Fibroblast of lung (primary cell): ENCODE measurements around the gene LIF.

Experiments
- CTCF ChIP-seq, 2 donors: IDR thresholded peaks in 1 of 2; conservative IDR thresholded peaks in 1 of 2; 1 replicate in 1 of 2; 2 replicates in 1 of 2; pipeline ENCODE4 v1.5.1; 2011 to 2012; ENCODE audit warnings: low read length in 2 of 2, control low read depth in 1 of 2, inconsistent platforms in 1 of 2, low read depth in 1 of 2, mild to moderate bottlenecking in 1 of 2
- EZH2 ChIP-seq: IDR thresholded peaks from 2 replicates; pipeline ENCODE4 v1.5.1; 2012; ENCODE audit warnings: low read length, control low read depth, mild to moderate bottlenecking; ENCODE audit errors: missing control alignments

GRCh38 chr22:30202531-30203006, 44.0 kb downstream of the LIF start:
- TF ChIP-seq CTCF (conservative IDR thresholded peaks at IDR 0.05 in 1 of 2, IDR thresholded peaks at IDR 0.05 in 1 of 2; ENCODE audit: low read depth in 1 of 2, low read length in 2 of 2) = no peak
- TF ChIP-seq EZH2 = no peak
